Tibial nerve (tissue), 4 donors: ENCODE measurements around the gene PTPN22. TPM values are rescaled to one million over a fixed set of nuclear protein-coding genes. Genes with fewer than 3 reads are reported as not detected.

ENCODE experiments used
- DNase-seq, 2 donors: peaks; one replicate each; pipeline ENCODE4 v3.0.0-alpha.2; 2019; ENCODE audit warnings: low spot score in 2 of 2
- H3K27ac ChIP-seq, 4 donors: fragments of 200-600 bp; sonication (generic) in 3 of 4; one replicate each; pipeline ENCODE4 v1.5.1; 2017 to 2019; ENCODE audit warnings: mild to moderate bottlenecking in 1 of 4
- H3K27me3 ChIP-seq, 2 donors: fragments of 200-600 bp; sonication (generic) in 1 of 2; one replicate each; pipeline versions ENCODE4 v1.5.1 to v1.6.0; 2017 to 2019
- H3K36me3 ChIP-seq, 3 donors: fragments of 200-600 bp; sonication (generic); one replicate each; pipeline ENCODE4 v1.5.1; 2018 to 2019
- H3K4me1 ChIP-seq, 4 donors: fragments of 200-600 bp; sonication (generic) in 3 of 4; one replicate each; pipeline ENCODE4 v1.5.1; 2017 to 2019
- H3K4me3 ChIP-seq, 4 donors: fragments of 200-600 bp; sonication (generic) in 3 of 4; one replicate each; pipeline ENCODE4 v1.5.1; 2017 to 2019; ENCODE audit warnings: mild to moderate bottlenecking in 1 of 4, moderate library complexity in 1 of 4
- H3K9me3 ChIP-seq, 4 donors: fragments of 200-600 bp; sonication (generic) in 3 of 4; one replicate each; pipeline ENCODE4 v1.5.1; 2017 to 2019
- CTCF ChIP-seq, 5 experiments: fragments of 200-600 bp in 3 of 5; fragments of 450-650 bp in 2 of 5; sonication (generic) in 3 of 5; IDR thresholded peaks; one replicate each; pipeline ENCODE4 v1.5.1; 2016 to 2019; ENCODE audit warnings: antibody characterized with exemption in 5 of 5, mild to moderate bottlenecking in 3 of 5, moderate library complexity in 2 of 5
- EP300 ChIP-seq, 2 donors: sonication (generic); formaldehyde crosslinking; IDR thresholded peaks; one replicate each; pipeline ENCODE4 v1.6.1; 2017; ENCODE audit warnings: antibody characterized with exemption in 2 of 2, mild to moderate bottlenecking in 1 of 2
- POLR2A ChIP-seq, 2 donors: fragments of 450-650 bp; IDR thresholded peaks; one replicate each; pipeline ENCODE4 v1.6.1; 2017; ENCODE audit warnings: antibody characterized with exemption in 2 of 2, mild to moderate bottlenecking in 2 of 2, moderate library complexity in 2 of 2
- WGBS, 2 donors: methylation state at CpG; one replicate each; pipeline ENCODE4 v1.1.5; 2018; 5-methylcytosine and 5-hydroxymethylcytosine counted together
- total RNA-seq, 4 donors: library from RNA; depleted of rRNA; stranded (reverse); fragments of >200 nt; gene quantifications; one replicate each; pipeline ENCODE4 v1.1.0, GENCODE V29; 2016

PTPN22 gene
- total RNA-seq, 4 donors from 2014 or later = 2.3 to 4.9 (median 3.5) TPM

GRCh38 chr1:113808450-113809195, 62.9 kb downstream of the PTPN22 start:
- Histone ChIP-seq H3K4me1 (peaks cover 0 to 38% (median 10%) of the 10 kb centered on the region in 4 donors), H3K36me3 (peaks cover 0 to 3% (median 0%) of the 10 kb centered on the region in 3 donors), H3K9me3 (no peaks in the 10 kb centered on the region), H3K27ac (no peak overlapping the region), H3K4me3 (no peak overlapping the region), H3K27me3 (no peaks in the 10 kb centered on the region)
- TF ChIP-seq POLR2A (IDR thresholded peaks at IDR 0.05) (no peak), EP300 (IDR thresholded peaks at IDR 0.05) (no peak), CTCF (IDR thresholded peaks at IDR 0.05) (no peak)
- no peak for DNase-seq
- WGBS, 2 donors = 85 to 89% methylated on average over 4 of the region's 4 CpGs

GRCh38 chr1:113805639-113806038, 65.9 kb downstream of the PTPN22 start:
- Histone ChIP-seq H3K27ac (no peak overlapping the region), H3K27me3 (no peaks in the 10 kb centered on the region), H3K4me1 (peaks cover 0 to 53% (median 10%) of the 10 kb centered on the region in 4 donors), H3K4me3 (no peak overlapping the region), H3K9me3 (no peaks in the 10 kb centered on the region), H3K36me3 (peaks cover 0 to 3% (median 0%) of the 10 kb centered on the region in 3 donors)
- DNase-seq = no peak
- 91 to 94% methylated on average over 4 of the region's 4 CpGs for WGBS, 2 donors
- no peak for TF ChIP-seq CTCF (IDR thresholded peaks at IDR 0.05)
- TF ChIP-seq POLR2A (IDR thresholded peaks at IDR 0.05) = no peak
- TF ChIP-seq EP300 (IDR thresholded peaks at IDR 0.05) = no peak

GRCh38 chr1:113805256-113805531, 66.3 kb downstream of the PTPN22 start:
- Histone ChIP-seq H3K4me1 (peaks cover 0 to 53% (median 14%) of the 10 kb centered on the region in 4 donors), H3K4me3 (no peak overlapping the region), H3K36me3 (peaks cover 0 to 3% (median 0%) of the 10 kb centered on the region in 3 donors), H3K27ac (no peak overlapping the region), H3K9me3 (no peaks in the 10 kb centered on the region), H3K27me3 (no peaks in the 10 kb centered on the region)
- TF ChIP-seq EP300 (IDR thresholded peaks at IDR 0.05) (no peak), CTCF (IDR thresholded peaks at IDR 0.05) (no peak), POLR2A (IDR thresholded peaks at IDR 0.05) (no peak)
- 96 to 99% methylated on average over 6 of the region's 6 CpGs for WGBS, 2 donors
- no peak for DNase-seq

- TF ChIP-seq POLR2A (IDR thresholded peaks at IDR 0.05) (no peak), CTCF (IDR thresholded peaks at IDR 0.05) (no peak), EP300 (IDR thresholded peaks at IDR 0.05) (no peak)
- no peaks in the 10 kb centered on the region for H3K27me3 ChIP-seq
- H3K9me3 ChIP-seq = no peaks in the 10 kb centered on the region
- H3K4me1 ChIP-seq = peaks cover 0 to 53% (median 14%) of the 10 kb centered on the region in 4 donors
- no peak for DNase-seq
- H3K27ac ChIP-seq = no peak overlapping the region
- peaks cover 0 to 3% (median 0%) of the 10 kb centered on the region in 3 donors for H3K36me3 ChIP-seq
- no peak overlapping the region for H3K4me3 ChIP-seq
- WGBS, 2 donors = 78 to 82% methylated on average over 8 of the region's 8 CpGs
These were observed 66.9 kb downstream of the PTPN22 start for GRCh38 chr1:113804421-113805255.
